GM23338 (cell line): ENCODE data around the gene DAP3. TPM values are rescaled to one million over a fixed set of nuclear protein-coding genes. Genes with fewer than 3 reads are reported as not detected.
"Not testable (repeated sequence)": the region's sequence is repeated elsewhere in the genome, so short reads cannot be mapped to it uniquely, and the experiment has no call there.

ENCODE experiments used
- ATAC-seq: fragments of 200-7000 bp; cut with Tn5 transposase; 3 replicates; pipeline ENCODE4 v1.9.1; 2020
- DNase-seq: peaks from one replicate; pipeline ENCODE4 v3.0.0-alpha.2; 2015; ENCODE audit warnings: low spot score
- H2AFZ ChIP-seq: fragments of 200-600 bp; sonication (generic); 2 replicates; pipeline ENCODE4 v1.8.0; 2016; ENCODE audit warnings: antibody characterized with exemption, mild to moderate bottlenecking, moderate library complexity
- H3F3A ChIP-seq: fragments of 200-600 bp; sonication (generic); replicated peaks from 2 replicates; pipeline ENCODE4 v1.8.0; 2017; ENCODE audit warnings: antibody characterized with exemption, mixed run types, low read depth
- H3K27ac ChIP-seq: fragments of 200-600 bp; sonication (generic); 2 replicates; pipeline ENCODE4 v1.6.1; 2016; ENCODE audit warnings: low read depth
- H3K27me3 ChIP-seq: fragments of 200-600 bp; sonication (generic); 2 replicates; pipeline ENCODE4 v1.8.0; 2016; ENCODE audit warnings: mild to moderate bottlenecking, mixed run types, moderate library complexity; ENCODE audit not compliant: insufficient read depth
- H3K36me3 ChIP-seq: fragments of 200-600 bp; sonication (generic); 2 replicates; pipeline ENCODE4 v1.8.0; 2016; ENCODE audit warnings: mild to moderate bottlenecking; ENCODE audit not compliant: insufficient read depth
- H3K4me1 ChIP-seq: fragments of 200-600 bp; sonication (generic); 2 replicates; pipeline ENCODE4 v1.8.0; 2016; ENCODE audit warnings: mild to moderate bottlenecking, moderate library complexity; ENCODE audit not compliant: insufficient read depth
- H3K4me2 ChIP-seq: fragments of 200-600 bp; sonication (generic); 2 replicates; pipeline ENCODE4 v1.7.1; 2017; ENCODE audit warnings: mixed run types
- H3K4me3 ChIP-seq: fragments of 200-600 bp; sonication (generic); 2 replicates; pipeline ENCODE4 v1.6.1; 2016; ENCODE audit warnings: mixed run types
- H3K79me2 ChIP-seq: fragments of 200-600 bp; sonication (generic); replicated peaks from 2 replicates; pipeline ENCODE4 v1.8.0; 2017; ENCODE audit warnings: mild to moderate bottlenecking; ENCODE audit not compliant: insufficient read depth
- H3K9me2 ChIP-seq: fragments of 200-600 bp; sonication (generic); 2 replicates; pipeline ENCODE4 v1.8.0; 2017; ENCODE audit not compliant: insufficient read depth
- H4K20me1 ChIP-seq: fragments of 200-600 bp; sonication (generic); replicated peaks from 2 replicates; pipeline ENCODE4 v1.8.0; 2017; ENCODE audit warnings: mild to moderate bottlenecking; ENCODE audit not compliant: insufficient read depth
- H3K27ac Mint-ChIP-seq: 2 replicates; pipeline ENCODE4 v1.8.0; 2020; ENCODE audit warnings: inconsistent platforms, mild to moderate bottlenecking, moderate library complexity, mixed read lengths
- H3K27me3 Mint-ChIP-seq: 3 replicates; pipeline ENCODE4 v1.8.0; 2022; ENCODE audit warnings: low read depth, mild to moderate bottlenecking, moderate library complexity, mixed read lengths, inconsistent platforms; ENCODE audit not compliant: insufficient read depth, poor library complexity
- H3K36me3 Mint-ChIP-seq: 3 replicates; pipeline ENCODE4 v1.8.0; 2021; ENCODE audit warnings: low read depth, mild to moderate bottlenecking, inconsistent platforms, moderate library complexity, mixed read lengths
- H3K4me1 Mint-ChIP-seq: 3 replicates; pipeline ENCODE4 v1.8.0; 2020; ENCODE audit warnings: mild to moderate bottlenecking, inconsistent platforms, mixed read lengths
- H3K4me3 Mint-ChIP-seq: 3 replicates; pipeline ENCODE4 v1.8.0; 2021; ENCODE audit warnings: moderate library complexity, mild to moderate bottlenecking, inconsistent platforms, mixed read lengths
- H3K9me3 Mint-ChIP-seq: 3 replicates; pipeline ENCODE4 v1.8.0; 2020; ENCODE audit warnings: moderate library complexity, mild to moderate bottlenecking, inconsistent platforms, mixed read lengths
- CREB1 ChIP-seq: fragments of 250-450 bp; sonication (Bioruptor Pico); IDR thresholded peaks from 2 replicates; pipeline ENCODE4 v1.5.0; 2020; ENCODE audit warnings: low read depth, mild to moderate bottlenecking, moderate library complexity
- EZH2 ChIP-seq: fragments of 200-600 bp; sonication (generic); IDR thresholded peaks from one replicate; pipeline ENCODE4 v1.8.0; 2017; ENCODE audit warnings: antibody characterized with exemption, mild to moderate bottlenecking, low read depth; ENCODE audit not compliant: unreplicated experiment
- EZH2phosphoT487 ChIP-seq: fragments of 200-600 bp; sonication (generic); IDR thresholded peaks from one replicate; pipeline ENCODE4 v1.8.1; 2018; ENCODE audit warnings: antibody characterized with exemption; ENCODE audit not compliant: unreplicated experiment
- JUNB ChIP-seq: IDR thresholded peaks from one replicate; pipeline ENCODE4 v1.6.1; 2016; ENCODE audit warnings: antibody characterized with exemption; ENCODE audit not compliant: unreplicated experiment
- NANOG ChIP-seq: IDR thresholded peaks from 2 replicates; pipeline ENCODE4 v1.6.1; 2016; ENCODE audit warnings: antibody characterized with exemption, borderline replicate concordance
- POLR2AphosphoS5 ChIP-seq: IDR thresholded peaks from 2 replicates; pipeline ENCODE4 v1.6.1; 2016; ENCODE audit warnings: antibody characterized with exemption, low read depth
- REST ChIP-seq: IDR thresholded peaks from one replicate; pipeline ENCODE4 v1.6.1; 2018; ENCODE audit warnings: antibody characterized with exemption; ENCODE audit not compliant: unreplicated experiment
- STAT1 ChIP-seq: IDR thresholded peaks from one replicate; pipeline ENCODE4 v1.6.1; 2016; ENCODE audit warnings: antibody characterized with exemption; ENCODE audit not compliant: unreplicated experiment
- ZNF331 ChIP-seq: fragments of 250-450 bp; sonication (Bioruptor Pico); IDR thresholded peaks from 2 replicates; pipeline ENCODE4 v1.5.0; 2020; ENCODE audit warnings: low read depth, mild to moderate bottlenecking, moderate library complexity
- polyA plus RNA-seq: library from polyadenylated mRNA; unstranded; fragments of >200 nt; fragmentation: Nextera tagmentation; extraction: Ambion mirVana; gene quantifications from 2 replicates; pipeline ENCODE4 v1.2.1, GENCODE V29; 2016
- total RNA-seq: library from RNA; depleted of rRNA; stranded (reverse); fragments of >200 nt; shearing (Covaris generic); gene quantifications from 2 replicates; pipeline ENCODE4 v1.2.3, GENCODE V29; 2014
- TF ChIP-seq, protein P1 (sequence below): IDR thresholded peaks from 2 replicates; pipeline ENCODE4 v1.6.1; 2016; ENCODE audit warnings: antibody characterized with exemption

Gene DAP3
- total and polyA plus RNA-seq, 2 experiments from 2014 or later: 89.8 to 90.1 TPM

GRCh38 chr1:155744711-155745283 lies 55.9 kb downstream of the DAP3 start:
- Mint-ChIP-seq H3K27ac (peak overlapping the region; percentile 58; the same call in 1 of the 2 replicates), H3K4me1 (peaks cover 3% of the 10 kb centered on the region; the same call in 1 of the 3 replicates), H3K9me3 (peaks cover 2% of the 10 kb centered on the region; the same call in 2 of the 3 replicates), H3K4me3 (peak overlapping the region; percentile 91), H3K36me3 (peaks cover 19% of the 10 kb centered on the region), H3K27me3 (peaks cover 8% of the 10 kb centered on the region)
- H3F3A ChIP-seq: 0 out of 2 replicates have a peak, but pooled peaks cover 3% of the 10 kb centered on the region
- no peak for ATAC-seq
- no peaks in the 10 kb centered on the region for H3K9me2 ChIP-seq
- no peak overlapping the region for H3K27ac ChIP-seq
- H3K4me3 ChIP-seq: peak overlapping the region; percentile 78
- no peaks in the 10 kb centered on the region for H3K79me2 ChIP-seq
- no peak for TF ChIP-seq REST
- TF ChIP-seq EZH2phosphoT487: no peak
- TF ChIP-seq EZH2: no peak
- no peak for TF ChIP-seq CREB1
- no peak for TF ChIP-seq STAT1
- TF ChIP-seq ZNF331 (CRISPR knock-in tag): no peak
- TF ChIP-seq, protein P1, sequence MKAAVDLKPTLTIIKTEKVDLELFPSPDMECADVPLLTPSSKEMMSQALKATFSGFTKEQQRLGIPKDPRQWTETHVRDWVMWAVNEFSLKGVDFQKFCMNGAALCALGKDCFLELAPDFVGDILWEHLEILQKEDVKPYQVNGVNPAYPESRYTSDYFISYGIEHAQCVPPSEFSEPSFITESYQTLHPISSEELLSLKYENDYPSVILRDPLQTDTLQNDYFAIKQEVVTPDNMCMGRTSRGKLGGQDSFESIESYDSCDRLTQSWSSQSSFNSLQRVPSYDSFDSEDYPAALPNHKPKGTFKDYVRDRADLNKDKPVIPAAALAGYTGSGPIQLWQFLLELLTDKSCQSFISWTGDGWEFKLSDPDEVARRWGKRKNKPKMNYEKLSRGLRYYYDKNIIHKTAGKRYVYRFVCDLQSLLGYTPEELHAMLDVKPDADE: no peak
- TF ChIP-seq JUNB: no peak
- no peak for TF ChIP-seq NANOG
- no peaks in the 10 kb centered on the region for H3K27me3 ChIP-seq
- no peaks in the 10 kb centered on the region; the same call in 1 of the 2 replicates for H3K4me1 ChIP-seq
- H3K4me2 ChIP-seq: peak overlapping the region; percentile 87
- no peaks in the 10 kb centered on the region for H3K36me3 ChIP-seq
- H4K20me1 ChIP-seq: 0 out of 2 replicates have a peak, but pooled peaks cover 3% of the 10 kb centered on the region
- DNase-seq: no peak
- peak overlapping the region; percentile 81 for H2AFZ ChIP-seq

DNA sequence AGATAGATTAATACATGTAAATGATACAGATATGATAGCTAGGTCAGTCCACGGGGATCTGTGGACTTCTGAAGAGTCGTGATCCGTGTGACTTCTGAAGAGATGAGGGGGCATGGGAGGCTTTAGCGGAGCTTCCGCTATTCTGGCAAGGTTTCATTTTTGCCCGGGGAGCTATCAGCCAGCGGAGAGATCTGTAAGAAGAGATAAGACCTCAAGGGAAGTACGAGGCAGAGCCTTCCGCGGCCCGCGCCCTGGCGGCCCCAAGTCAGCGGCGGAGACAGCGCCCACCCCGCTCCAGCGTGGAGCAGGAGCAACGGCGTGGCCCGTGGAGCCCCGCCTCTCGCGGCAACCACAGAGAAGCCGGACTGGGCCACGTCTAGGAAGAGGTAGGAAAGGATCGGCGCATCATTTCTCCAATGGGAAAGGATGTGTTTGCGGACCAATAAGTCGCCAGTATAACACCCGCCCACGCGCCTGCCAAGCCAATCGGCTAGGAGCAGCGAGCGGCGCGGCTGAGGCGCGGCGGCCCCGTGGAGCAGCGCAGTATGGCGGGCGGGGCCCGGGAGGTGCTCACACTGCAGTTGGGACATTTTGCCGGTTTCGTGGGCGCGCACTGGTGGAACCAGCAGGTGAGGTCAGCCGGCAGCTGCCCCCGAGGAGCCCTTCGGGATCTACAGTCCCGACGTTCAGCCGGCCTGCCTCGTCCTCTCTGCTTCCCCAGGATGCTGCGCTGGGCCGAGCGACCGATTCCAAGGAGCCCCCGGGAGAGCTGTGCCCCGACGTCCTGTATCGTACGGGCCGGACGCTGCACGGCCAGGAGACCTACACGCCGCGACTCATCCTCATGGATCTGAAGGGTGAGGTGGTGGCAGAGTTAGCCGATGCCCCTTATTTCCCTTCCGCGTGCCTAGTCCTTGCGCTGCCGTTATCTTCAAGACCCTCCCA lies 56.7 kb downstream of the DAP3 start:
- peak overlapping the region; percentile 91 for H3K4me3 Mint-ChIP-seq
- Histone ChIP-seq H2AFZ (peak overlapping the region; percentile 81), H3K4me2 (peak overlapping the region; percentile 87), H3K4me3 (peak overlapping the region; percentile 78)
- H3K36me3 Mint-ChIP-seq: peaks cover 22% of the 10 kb centered on the region
- H3K27ac ChIP-seq, H4K20me1 ChIP-seq, H3K9me3 Mint-ChIP-seq, H3K27me3 Mint-ChIP-seq, H3K36me3 ChIP-seq, H3K4me1 ChIP-seq, H3K79me2 ChIP-seq, H3K9me2 ChIP-seq, H3F3A ChIP-seq, H3K4me1 Mint-ChIP-seq, H3K27me3 ChIP-seq: not testable (repeated sequence)
- ATAC-seq (peak; percentile 95), DNase-seq (peak; percentile 96)
- peak overlapping the region; percentile 58; the same call in 1 of the 2 replicates for H3K27ac Mint-ChIP-seq
- peak; percentile 58 for TF ChIP-seq CREB1
- TF ChIP-seq POLR2AphosphoS5: peak; percentile 70

GRCh38 chr1:155747586-155747985 lies 58.7 kb downstream of the DAP3 start:
- peaks cover 37% of the 10 kb centered on the region for H3K36me3 Mint-ChIP-seq
- not testable (repeated sequence) for H3K4me3 Mint-ChIP-seq, H3K27ac ChIP-seq, H3K4me1 Mint-ChIP-seq, H3K36me3 ChIP-seq, H3K9me2 ChIP-seq, H3K27me3 Mint-ChIP-seq, DNase-seq, H3K9me3 Mint-ChIP-seq, ATAC-seq, H3K4me2 ChIP-seq, H3K4me3 ChIP-seq, H2AFZ ChIP-seq, H3F3A ChIP-seq, H4K20me1 ChIP-seq, H3K79me2 ChIP-seq, H3K27me3 ChIP-seq, H3K4me1 ChIP-seq, H3K27ac Mint-ChIP-seq

DNA sequence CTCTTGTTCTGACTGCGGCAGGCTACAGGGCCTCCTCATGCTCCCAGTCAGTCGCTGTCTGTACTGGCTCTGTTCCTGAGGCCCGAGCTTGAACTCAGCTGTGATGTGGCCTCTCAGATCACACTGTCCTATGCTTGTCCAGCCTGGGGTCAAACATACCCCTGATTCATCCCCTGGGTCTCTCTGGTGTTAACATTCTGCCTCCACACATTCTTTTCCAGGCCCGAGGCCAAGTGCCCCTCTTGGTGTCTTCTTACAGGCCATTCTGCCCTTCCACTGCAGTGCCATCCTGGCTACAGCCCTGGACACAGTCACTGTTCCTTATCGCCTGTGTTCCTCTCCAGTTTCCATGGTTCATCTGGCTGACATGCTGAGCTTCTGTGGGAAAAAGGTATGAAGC lies 59.2 kb downstream of the DAP3 start:
- not testable (repeated sequence) for H3K27ac ChIP-seq, H3K4me1 Mint-ChIP-seq, DNase-seq, H3K79me2 ChIP-seq, H3K4me2 ChIP-seq, H3K9me2 ChIP-seq, H3K27me3 Mint-ChIP-seq, H3K4me3 ChIP-seq, ATAC-seq, H3K27ac Mint-ChIP-seq, H3K27me3 ChIP-seq, H3K36me3 ChIP-seq, H3K4me1 ChIP-seq, H3K9me3 Mint-ChIP-seq, H3F3A ChIP-seq, H4K20me1 ChIP-seq, H3K4me3 Mint-ChIP-seq, H2AFZ ChIP-seq
- peaks cover 41% of the 10 kb centered on the region for H3K36me3 Mint-ChIP-seq
